IPS-NIHi7 (cell line): Measurements from ENCODE around the gene CYREN.
A peak's percentile ranks its signal among the peaks of the same experiment; 100 is the strongest.
"Not testable (repeated sequence)": the region's sequence is repeated elsewhere in the genome, so short reads cannot be mapped to it uniquely, and the experiment has no call there.

Experiments used
- DNase-seq: peaks from one replicate; pipeline ENCODE4 v3.0.0; 2012; ENCODE audit warnings: mixed read lengths; ENCODE audit errors: extremely low spot score

Gene CYREN

GRCh38 chr7:135170274-135170997, at the start of gene CYREN:
TSS of gene CYREN (minus strand) at chr7:135170707. CDS start at chr7:135168922, 1,785 bp downstream.
- DNase-seq: peak; percentile 90

GRCh38 chr7:135217645-135218509, 47.4 kb upstream of the CYREN start:
- no peak for DNase-seq

GRCh38 chr7:135215698-135216097, 45.2 kb upstream of the CYREN start:
- no peak for DNase-seq

GRCh38 chr7:135215180-135215579, 44.7 kb upstream of the CYREN start:
- DNase-seq: no peak

GRCh38 chr7:135213831-135214230, 43.3 kb upstream of the CYREN start:
- no peak for DNase-seq

- DNase-seq: not testable (repeated sequence)
These were observed 41.6 kb upstream of the CYREN start for GRCh38 chr7:135211946-135212685.

GRCh38 chr7:135211179-135211945, 40.9 kb upstream of the CYREN start, which contains the start of gene WDR91:
TSS of gene WDR91 (minus strand) at chr7:135211526. CDS start at chr7:135211502, 24 bp downstream.
- DNase-seq: peak; percentile 100

- no peak for DNase-seq
These were observed 40.3 kb upstream of the CYREN start for GRCh38 chr7:135210888-135211178.

GRCh38 chr7:135209225-135209834, 38.8 kb upstream of the CYREN start:
- DNase-seq: no peak

GRCh38 chr7:135208102-135208793, 37.7 kb upstream of the CYREN start:
- DNase-seq: no peak

- no peak for DNase-seq
These were observed 37.0 kb upstream of the CYREN start for GRCh38 chr7:135207406-135208101.

- no peak for DNase-seq
These were observed 36.5 kb upstream of the CYREN start for GRCh38 chr7:135206941-135207391.

- DNase-seq: no peak
These were observed 35.3 kb upstream of the CYREN start for GRCh38 chr7:135205850-135206249.

GRCh38 chr7:135204876-135205275, 34.4 kb upstream of the CYREN start:
- DNase-seq: no peak

GRCh38 chr7:135204341-135204749, 33.8 kb upstream of the CYREN start:
- DNase-seq: no peak

GRCh38 chr7:135201350-135201749, 30.8 kb upstream of the CYREN start:
- DNase-seq: no peak

GRCh38 chr7:135200821-135201331, 30.4 kb upstream of the CYREN start:
- no peak for DNase-seq

- DNase-seq: no peak
These were observed 28.9 kb upstream of the CYREN start for GRCh38 chr7:135199439-135199838.

- DNase-seq: no peak
These were observed 27.6 kb upstream of the CYREN start for GRCh38 chr7:135197906-135198655.
